ENCODE measurements around the gene ETV6.

The ETV6 gene

DNA sequence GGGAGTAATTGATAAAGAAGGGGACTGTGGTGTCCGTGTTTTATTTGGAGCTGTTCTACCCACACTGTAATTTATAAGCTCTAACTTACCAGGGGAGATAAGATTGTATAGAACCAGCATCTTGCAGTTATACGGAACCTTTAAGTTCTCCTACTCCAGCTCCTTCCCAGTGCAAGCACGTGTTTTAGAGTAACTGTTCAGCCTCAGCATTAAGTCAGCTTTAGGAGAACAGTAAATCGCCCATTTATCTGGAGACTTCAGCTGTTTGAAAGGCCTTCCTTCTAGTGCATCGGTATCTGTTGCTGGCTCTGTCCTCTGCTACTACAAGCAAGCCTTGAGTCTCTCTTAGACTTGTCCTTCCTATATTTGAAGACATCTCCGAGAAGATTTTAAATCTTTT is 95.6 kb downstream of the ETV6 start:
- TF ChIP-seq CTCF (IDR thresholded peaks at IDR 0.05; ENCODE audit: borderline replicate concordance, control extremely low read depth, extremely low read depth, insufficient read depth, missing control alignments) = no peak
- in situ Hi-C loops (cut with MboI; ENCODE audit: low sequenced_read_pairs, unreplicated experiment) = loop anchor here (10.0 kb wide), 1 partner anchor 190 kb away; no protein-coding TSS in a partner anchor
- DNase-seq (ENCODE audit: low spot score) = no peak

DNA sequence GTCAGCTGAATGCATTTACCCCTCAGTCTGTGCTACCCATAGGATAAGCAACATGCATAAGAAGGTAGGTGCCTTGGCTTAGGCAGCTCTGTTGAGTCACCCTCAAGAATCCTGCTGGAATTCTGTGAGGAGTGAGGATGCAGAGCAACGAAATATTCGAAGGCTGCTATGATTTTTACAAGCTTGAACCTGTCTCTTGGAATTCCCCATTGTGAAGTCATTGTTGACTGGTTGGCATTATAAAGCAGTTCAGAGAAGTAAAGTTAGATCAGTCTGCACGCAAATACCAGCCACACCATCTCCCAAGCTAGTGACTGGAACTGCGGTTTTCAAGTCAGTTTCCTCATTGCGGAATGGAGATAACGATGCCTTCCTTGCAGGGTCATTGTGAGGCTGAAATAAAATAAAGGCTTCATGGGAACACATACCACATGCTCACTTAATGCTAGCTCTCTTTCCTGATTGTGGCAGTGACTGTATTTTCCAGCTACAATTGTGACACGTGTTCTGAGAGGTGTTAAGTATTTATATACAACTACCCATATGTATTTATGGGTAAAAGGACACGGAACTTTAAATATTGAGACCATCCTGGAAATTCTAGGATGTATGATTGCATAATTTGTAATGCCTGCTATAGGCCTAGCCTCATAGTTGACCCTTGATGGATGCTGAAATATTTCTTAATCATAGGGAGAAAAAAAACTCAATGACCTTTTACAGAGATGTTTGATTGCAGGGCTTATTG is 96.7 kb downstream of the ETV6 start:
- DNase-seq (ENCODE audit: low spot score) = no peak
- TF ChIP-seq CTCF (IDR thresholded peaks at IDR 0.05; ENCODE audit: borderline replicate concordance, control extremely low read depth, extremely low read depth, insufficient read depth, missing control alignments) = no peak
- in situ Hi-C loops (cut with MboI; ENCODE audit: low sequenced_read_pairs, unreplicated experiment) = loop anchor here (10.0 kb wide), 1 partner anchor 191 kb away; no protein-coding TSS in a partner anchor

DNA sequence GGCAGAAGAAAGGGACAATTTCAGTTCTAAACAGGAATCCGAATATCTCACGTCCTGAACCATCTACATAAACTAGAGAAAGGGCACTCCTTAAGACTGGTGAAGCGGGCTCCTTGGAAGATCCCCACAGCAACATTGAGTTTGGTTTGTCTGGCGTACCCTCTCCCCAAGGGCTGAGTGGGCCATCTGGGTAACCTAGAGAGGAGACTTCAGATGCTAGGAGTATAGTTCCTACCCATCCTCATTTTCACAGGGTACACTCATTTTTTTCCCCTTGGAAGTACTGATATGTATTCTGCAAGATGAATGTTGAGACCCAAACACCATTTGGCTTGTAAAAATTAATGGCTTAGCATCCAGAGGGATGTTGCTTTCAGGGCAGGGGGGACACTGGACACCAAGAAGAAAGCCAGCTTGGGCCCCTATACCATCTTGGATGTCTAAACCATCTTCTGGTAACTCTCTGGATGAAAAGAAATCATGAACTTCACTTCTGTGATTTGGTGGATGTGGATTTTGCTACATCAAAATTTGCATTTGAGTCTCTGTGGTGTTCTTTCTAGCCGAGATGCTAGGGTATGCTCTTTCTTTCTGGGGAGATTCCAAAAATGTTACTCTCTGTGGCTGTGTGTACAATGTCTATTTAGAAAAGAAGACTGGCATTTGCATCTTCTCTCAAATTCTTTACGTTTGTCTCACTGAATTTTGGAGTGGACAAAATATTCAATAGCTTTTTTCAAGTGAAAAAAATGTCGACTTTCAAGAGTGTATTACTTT is 97.7 kb downstream of the ETV6 start:
- no peak for TF ChIP-seq CTCF (IDR thresholded peaks at IDR 0.05; ENCODE audit: borderline replicate concordance, control extremely low read depth, extremely low read depth, insufficient read depth, missing control alignments)
- in situ Hi-C loops (cut with MboI; ENCODE audit: low sequenced_read_pairs, unreplicated experiment) = loop anchor here (10.0 kb wide), 1 partner anchor 192 kb away; no protein-coding TSS in a partner anchor
- DNase-seq (ENCODE audit: low spot score) = no peak

GRCh38 chr12:11747969-11748368 is 98.5 kb downstream of the ETV6 start:
- in situ Hi-C loops (cut with MboI; ENCODE audit: low sequenced_read_pairs, unreplicated experiment) = loop anchor here (10.0 kb wide), 1 partner anchor 193 kb away; no protein-coding TSS in a partner anchor
- TF ChIP-seq CTCF (IDR thresholded peaks at IDR 0.05; ENCODE audit: borderline replicate concordance, control extremely low read depth, extremely low read depth, insufficient read depth, missing control alignments) = no peak
- DNase-seq (ENCODE audit: low spot score) = no peak

DNA sequence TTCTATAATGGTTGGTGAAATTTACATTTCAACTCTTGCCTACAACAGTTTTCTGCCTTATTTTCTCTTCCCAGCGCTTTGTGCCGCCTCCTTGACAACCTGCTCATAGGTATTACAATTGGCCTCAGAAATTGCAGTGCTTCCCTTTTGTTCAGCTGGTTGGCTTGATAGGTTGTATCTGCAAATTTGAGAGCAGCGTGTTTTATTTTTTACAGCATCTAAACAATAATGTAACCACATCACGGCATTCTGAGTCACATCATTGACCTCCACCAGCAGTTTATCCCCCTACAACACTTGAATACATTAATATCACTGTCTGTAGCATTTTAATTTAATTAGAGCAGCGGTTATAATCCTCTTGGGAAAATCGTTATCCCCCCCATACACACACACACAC is 99.4 kb downstream of the ETV6 start:
- no peak for DNase-seq (ENCODE audit: low spot score)
- in situ Hi-C loops (cut with MboI; ENCODE audit: low sequenced_read_pairs, unreplicated experiment) = loop anchor here (10.0 kb wide), 1 partner anchor 194 kb away; no protein-coding TSS in a partner anchor
- no peak for TF ChIP-seq CTCF (IDR thresholded peaks at IDR 0.05; ENCODE audit: borderline replicate concordance, control extremely low read depth, extremely low read depth, insufficient read depth, missing control alignments)

DNA sequence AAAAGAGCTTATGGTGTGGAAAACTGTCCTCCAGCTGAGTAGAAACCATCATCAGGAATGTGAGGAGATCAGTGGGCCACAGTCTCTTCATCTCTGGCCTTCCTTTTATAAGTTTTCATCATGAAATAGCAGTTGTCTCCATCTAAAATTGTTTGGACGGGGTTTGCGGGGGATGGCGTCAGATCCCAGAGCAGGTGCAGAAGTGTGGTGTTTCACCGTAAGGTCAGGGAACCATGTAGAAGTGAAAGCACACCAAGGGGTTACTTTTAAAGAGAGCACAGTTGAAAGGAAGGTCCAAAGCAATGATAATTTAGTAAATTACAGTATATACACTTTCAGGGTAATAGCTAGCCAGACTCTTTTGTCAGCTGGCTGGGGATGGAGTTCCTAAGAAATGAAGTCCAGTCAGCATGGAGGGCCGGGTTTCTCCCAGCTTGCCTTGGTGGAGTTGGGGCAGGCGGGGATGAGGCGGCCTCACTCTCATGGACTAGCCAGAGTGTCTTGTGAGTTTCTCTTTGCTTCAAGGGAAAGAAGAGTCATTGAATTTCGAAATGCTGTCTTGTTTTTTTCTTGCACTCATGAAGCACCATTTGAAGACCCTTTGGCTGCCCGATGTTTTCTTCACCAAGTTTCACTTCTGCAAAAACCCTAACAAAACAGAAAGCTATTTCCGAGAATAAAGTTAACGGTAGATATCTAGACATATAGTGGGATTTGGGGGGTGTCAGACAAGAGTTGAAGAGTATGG is 100.6 kb downstream of the ETV6 start:
- in situ Hi-C loops (cut with MboI; ENCODE audit: low sequenced_read_pairs, unreplicated experiment) = loop anchor here (10.0 kb wide), 1 partner anchor 195 kb away; no protein-coding TSS in a partner anchor
- no peak for TF ChIP-seq CTCF (IDR thresholded peaks at IDR 0.05; ENCODE audit: borderline replicate concordance, control extremely low read depth, extremely low read depth, insufficient read depth, missing control alignments)
- DNase-seq (ENCODE audit: low spot score) = peak; percentile 61

All from GM13976 (cell line).